OCI-LY1 (cell line): ENCODE data around the gene EFNA4.

Source experiments
- H2AFZ ChIP-seq: fragments of 200-600 bp; sonication (generic), shearing (Covaris generic); 2 replicates; pipeline ENCODE4 v1.6.0; 2014; ENCODE audit warnings: antibody characterized with exemption, mild to moderate bottlenecking, low read length
- H3F3A ChIP-seq: fragments of 200-600 bp; sonication (generic), shearing (Covaris generic); 2 replicates; pipeline ENCODE4 v1.6.0; 2014; ENCODE audit warnings: mild to moderate bottlenecking, antibody characterized with exemption, low read length, moderate library complexity; ENCODE audit not compliant: insufficient read depth
- H3K27ac ChIP-seq: fragments of 200-600 bp; sonication (generic); 2 replicates; pipeline ENCODE4 v1.5.1; 2014; ENCODE audit warnings: low read length, mixed run types, mild to moderate bottlenecking, low read depth; ENCODE audit not compliant: poor library complexity, severe bottlenecking
- H3K27me3 ChIP-seq: fragments of 200-600 bp; sonication (generic); 2 replicates; pipeline ENCODE4 v1.6.0; 2014; ENCODE audit warnings: antibody characterized with exemption, mild to moderate bottlenecking, low read length, moderate library complexity; ENCODE audit not compliant: insufficient read depth
- H3K36me3 ChIP-seq: fragments of 200-600 bp; sonication (generic); 2 replicates; pipeline ENCODE4 v1.6.1; 2014; ENCODE audit warnings: mild to moderate bottlenecking, antibody characterized with exemption, low read length, moderate library complexity, mixed read lengths; ENCODE audit not compliant: insufficient read depth
- H3K4me1 ChIP-seq: fragments of 200-600 bp; sonication (generic); 2 replicates; pipeline ENCODE4 v1.5.1; 2014; ENCODE audit warnings: mild to moderate bottlenecking, low read length, moderate library complexity; ENCODE audit not compliant: insufficient read depth, severe bottlenecking
- H3K4me2 ChIP-seq: fragments of 200-600 bp; sonication (generic), shearing (Covaris generic); 2 replicates; pipeline ENCODE4 v1.6.1; 2014; ENCODE audit warnings: low read length
- H3K4me3 ChIP-seq: fragments of 200-600 bp; sonication (generic); 2 replicates; pipeline ENCODE4 v1.5.1; 2014; ENCODE audit warnings: low read length, low read depth, mild to moderate bottlenecking, mixed read lengths; ENCODE audit not compliant: poor library complexity, severe bottlenecking
- H3K79me2 ChIP-seq: fragments of 200-600 bp; shearing (Covaris generic); 2 replicates; pipeline ENCODE4 v1.6.1; 2016; ENCODE audit warnings: mixed run types, low read length, mixed read lengths; ENCODE audit not compliant: insufficient read depth
- H3K9ac ChIP-seq: fragments of 200-600 bp; sonication (generic), shearing (Covaris generic); 2 replicates; pipeline ENCODE4 v1.6.1; 2014; ENCODE audit warnings: mild to moderate bottlenecking, low read length, mixed read lengths
- H3K9me2 ChIP-seq: fragments of 200-600 bp; sonication (generic), shearing (Covaris generic); 2 replicates; pipeline ENCODE4 v1.6.1; 2014; ENCODE audit warnings: low read depth, mild to moderate bottlenecking, low read length, mixed read lengths
- H3K9me3 ChIP-seq: fragments of 200-600 bp; shearing (Covaris generic); 2 replicates; pipeline ENCODE4 v1.6.1; 2014; ENCODE audit warnings: low read length, mixed read lengths
- H4K20me1 ChIP-seq: fragments of 200-600 bp; sonication (generic), shearing (Covaris generic); 2 replicates; pipeline ENCODE4 v1.6.0; 2016; ENCODE audit warnings: mild to moderate bottlenecking, low read length; ENCODE audit not compliant: insufficient read depth
- EZH2 ChIP-seq: fragments of 200-600 bp; sonication (generic), shearing (Covaris generic); IDR thresholded peaks from 2 replicates; pipeline ENCODE4 v1.8.0; 2017; ENCODE audit warnings: borderline replicate concordance, mixed run types, mild to moderate bottlenecking, antibody characterized with exemption, low read length, moderate library complexity, mixed read lengths
- TF ChIP-seq, protein P1 (sequence below): fragments of 200-600 bp; sonication (generic), shearing (Covaris generic); IDR thresholded peaks from 2 replicates; pipeline ENCODE4 v1.5.1; 2017; ENCODE audit warnings: mild to moderate bottlenecking, antibody characterized with exemption, low read length, moderate library complexity, mixed read lengths

EFNA4 gene

DNA sequence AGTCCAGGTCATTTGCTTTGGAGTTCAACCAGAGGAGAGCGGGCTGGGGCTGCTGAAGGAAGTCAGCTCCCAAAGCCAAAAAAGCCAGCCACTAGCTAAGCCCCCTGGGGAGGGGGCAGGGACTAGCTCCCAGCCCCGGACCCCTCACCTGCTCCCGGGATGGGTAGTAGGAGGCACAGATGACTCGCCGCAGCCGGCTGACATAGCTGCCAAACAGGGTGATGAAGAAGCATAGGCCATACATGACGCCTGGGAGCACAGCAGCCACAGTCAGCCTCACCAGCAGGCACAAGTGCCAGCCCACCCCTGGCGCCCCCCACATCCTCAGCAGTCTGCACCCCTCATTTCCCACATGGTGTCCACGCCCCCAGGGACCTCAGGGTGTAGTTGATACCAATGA is 37.4 kb upstream of the EFNA4 start:
- Histone ChIP-seq H3K4me1 (no peaks in the 10 kb centered on the region), H3K27me3 (0 out of 2 replicates have a peak, but pooled peaks cover 7% of the 10 kb centered on the region), H3F3A (no peaks in the 10 kb centered on the region), H3K9ac (no peak overlapping the region), H3K4me3 (no peak overlapping the region), H2AFZ (no peak overlapping the region), H3K9me3 (no peaks in the 10 kb centered on the region), H3K36me3 (no peaks in the 10 kb centered on the region), H3K79me2 (no peaks in the 10 kb centered on the region), H3K4me2 (no peak overlapping the region), H3K9me2 (no peaks in the 10 kb centered on the region), H3K27ac (no peak overlapping the region), H4K20me1 (no peaks in the 10 kb centered on the region)
- TF ChIP-seq, protein P1, sequence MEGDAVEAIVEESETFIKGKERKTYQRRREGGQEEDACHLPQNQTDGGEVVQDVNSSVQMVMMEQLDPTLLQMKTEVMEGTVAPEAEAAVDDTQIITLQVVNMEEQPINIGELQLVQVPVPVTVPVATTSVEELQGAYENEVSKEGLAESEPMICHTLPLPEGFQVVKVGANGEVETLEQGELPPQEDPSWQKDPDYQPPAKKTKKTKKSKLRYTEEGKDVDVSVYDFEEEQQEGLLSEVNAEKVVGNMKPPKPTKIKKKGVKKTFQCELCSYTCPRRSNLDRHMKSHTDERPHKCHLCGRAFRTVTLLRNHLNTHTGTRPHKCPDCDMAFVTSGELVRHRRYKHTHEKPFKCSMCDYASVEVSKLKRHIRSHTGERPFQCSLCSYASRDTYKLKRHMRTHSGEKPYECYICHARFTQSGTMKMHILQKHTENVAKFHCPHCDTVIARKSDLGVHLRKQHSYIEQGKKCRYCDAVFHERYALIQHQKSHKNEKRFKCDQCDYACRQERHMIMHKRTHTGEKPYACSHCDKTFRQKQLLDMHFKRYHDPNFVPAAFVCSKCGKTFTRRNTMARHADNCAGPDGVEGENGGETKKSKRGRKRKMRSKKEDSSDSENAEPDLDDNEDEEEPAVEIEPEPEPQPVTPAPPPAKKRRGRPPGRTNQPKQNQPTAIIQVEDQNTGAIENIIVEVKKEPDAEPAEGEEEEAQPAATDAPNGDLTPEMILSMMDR, result no peak
- TF ChIP-seq EZH2, result no peak

DNA sequence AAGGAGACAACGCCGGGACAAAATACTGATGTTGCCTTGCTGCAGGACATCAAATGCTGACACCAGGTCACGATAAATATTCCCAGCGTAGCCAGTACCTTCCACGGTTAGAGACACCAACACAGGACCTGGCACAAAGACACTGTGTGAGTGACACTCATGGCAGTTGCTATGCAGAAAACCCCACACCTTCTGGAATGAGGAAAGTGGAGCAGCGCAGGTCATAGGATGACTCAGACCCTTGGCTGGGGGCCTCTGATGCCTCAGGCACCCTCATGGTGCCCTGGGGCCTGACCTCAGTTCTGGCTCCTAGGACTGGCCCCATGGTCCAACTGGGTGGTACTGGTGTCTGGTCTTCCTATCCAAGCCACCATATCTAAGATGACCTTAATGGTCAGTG is 37.0 kb upstream of the EFNA4 start:
- no peak overlapping the region for H3K27ac ChIP-seq
- no peaks in the 10 kb centered on the region for H3K36me3 ChIP-seq
- TF ChIP-seq, protein P1, result no peak
- TF ChIP-seq EZH2, result no peak
- H3F3A ChIP-seq, result no peaks in the 10 kb centered on the region
- no peaks in the 10 kb centered on the region for H3K79me2 ChIP-seq
- H3K9ac ChIP-seq, result no peak overlapping the region
- H3K9me2 ChIP-seq, result no peaks in the 10 kb centered on the region
- H3K4me3 ChIP-seq, result no peak overlapping the region
- no peaks in the 10 kb centered on the region for H4K20me1 ChIP-seq
- H3K9me3 ChIP-seq, result no peaks in the 10 kb centered on the region
- H3K27me3 ChIP-seq, result 0 out of 2 replicates have a peak, but pooled peaks cover 7% of the 10 kb centered on the region
- no peak overlapping the region for H3K4me2 ChIP-seq
- H3K4me1 ChIP-seq, result no peaks in the 10 kb centered on the region
- H2AFZ ChIP-seq, result no peak overlapping the region

DNA sequence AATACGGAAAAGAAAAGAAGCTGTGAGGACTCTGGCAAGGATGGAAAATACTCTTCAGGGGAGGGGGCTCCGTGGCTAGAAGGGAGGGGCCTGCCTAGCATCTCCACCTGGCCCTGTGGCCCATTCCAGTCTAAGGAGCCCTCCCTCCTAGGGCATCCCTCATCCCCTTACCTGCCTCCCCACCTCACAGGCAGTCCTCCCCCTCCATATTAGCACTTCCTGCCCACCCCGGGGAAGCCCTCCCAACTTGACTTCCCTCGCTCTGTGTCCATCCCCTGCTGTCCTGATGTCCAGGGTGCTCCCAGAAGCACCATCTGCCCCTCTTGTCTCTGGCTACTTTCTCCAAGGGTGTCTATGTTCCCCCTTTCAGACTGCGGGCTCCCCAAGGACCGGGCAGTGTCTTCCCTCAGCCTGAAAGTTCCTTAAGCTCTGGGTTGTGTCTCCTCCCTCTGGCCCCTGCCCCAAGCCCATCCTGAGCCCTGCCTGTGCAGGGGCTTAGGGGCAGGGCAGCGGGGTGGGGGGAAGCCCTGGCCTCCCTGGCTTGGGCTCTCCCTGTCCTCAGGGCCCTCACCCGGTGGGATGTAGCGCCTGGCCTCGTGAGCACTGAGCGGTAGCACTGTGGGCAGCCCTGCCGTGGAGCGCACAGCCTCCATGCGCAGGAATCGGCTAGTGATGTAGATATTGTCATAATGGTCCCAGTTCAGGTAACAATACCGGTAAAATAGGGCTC is 33.9 kb upstream of the EFNA4 start:
- no peak overlapping the region for H2AFZ ChIP-seq
- no peaks in the 10 kb centered on the region for H3K79me2 ChIP-seq
- H3K4me1 ChIP-seq, result no peaks in the 10 kb centered on the region
- H3K4me2 ChIP-seq, result no peak overlapping the region
- no peaks in the 10 kb centered on the region for H3F3A ChIP-seq
- no peaks in the 10 kb centered on the region for H3K9me2 ChIP-seq
- TF ChIP-seq, protein P1, result no peak
- no peak for TF ChIP-seq EZH2
- no peaks in the 10 kb centered on the region for H3K9me3 ChIP-seq
- H3K36me3 ChIP-seq, result no peaks in the 10 kb centered on the region
- no peaks in the 10 kb centered on the region for H4K20me1 ChIP-seq
- H3K9ac ChIP-seq, result no peak overlapping the region
- H3K27ac ChIP-seq, result no peak overlapping the region
- H3K27me3 ChIP-seq, result peaks cover 4% of the 10 kb centered on the region; the same call in 1 of the 2 replicates
- no peak overlapping the region for H3K4me3 ChIP-seq
